Thyroid gland (tissue), 4 donors: ENCODE measurements around the gene TMEM184C. TPM values are rescaled to one million over a fixed set of nuclear protein-coding genes. Genes with fewer than 3 reads are reported as not detected.

Experiments
- DNase-seq, 2 donors: peaks; one replicate each; pipeline ENCODE4 v3.0.0-alpha.2; 2019
- H3K27ac ChIP-seq, 3 donors: fragments of 200-600 bp; sonication (generic); 1 replicate in 2 of 3; 2 replicates in 1 of 3; pipeline ENCODE4 v1.5.1; 2016 to 2019; ENCODE audit warnings: mild to moderate bottlenecking in 1 of 3, moderate library complexity in 1 of 3
- H3K27me3 ChIP-seq: fragments of 200-600 bp; sonication (generic); one replicate; pipeline ENCODE4 v1.5.1; 2019
- H3K36me3 ChIP-seq, 2 donors: fragments of 200-600 bp; sonication (generic); one replicate each; pipeline ENCODE4 v1.5.1; 2016 to 2019
- H3K4me1 ChIP-seq, 2 donors: fragments of 200-600 bp; sonication (generic); one replicate each; pipeline ENCODE4 v1.5.1; 2017 to 2019
- H3K4me3 ChIP-seq, 3 donors: fragments of 200-600 bp; sonication (generic); replicated peaks in 1 of 3; 1 replicate in 2 of 3; 2 replicates in 1 of 3; pipeline ENCODE4 v1.5.1; 2016; ENCODE audit warnings: mild to moderate bottlenecking in 1 of 3
- H3K9me3 ChIP-seq: fragments of 200-600 bp; sonication (generic); one replicate; pipeline ENCODE4 v1.5.1; 2017
- POLR2A ChIP-seq, 2 donors: fragments of 450-650 bp; IDR thresholded peaks; one replicate each; pipeline ENCODE4 v1.6.1; 2017; ENCODE audit warnings: antibody characterized with exemption in 2 of 2, mild to moderate bottlenecking in 2 of 2, moderate library complexity in 1 of 2
- WGBS, 2 donors: methylation state at CpG; one replicate each; pipeline ENCODE4 v1.1.5; 2017; 5-methylcytosine and 5-hydroxymethylcytosine counted together
- intact Hi-C: fragments of 100-400 bp; cut with DNase I; formaldehyde crosslinking; loops from one replicate; pipeline ENCODE4 v1.15.1; 2023
- total RNA-seq, 4 donors: library from RNA; depleted of rRNA; stranded (reverse); fragments of >200 nt; gene quantifications; one replicate each; pipeline ENCODE4 v1.2.3, GENCODE V29; 2016
- TF ChIP-seq, protein P1 (sequence below), 6 experiments: fragments of 200-600 bp in 3 of 6; fragments of 450-650 bp in 3 of 6; sonication (generic) in 3 of 6; IDR thresholded peaks; one replicate each; pipeline ENCODE4 v1.5.1; 2016 to 2019; ENCODE audit warnings: antibody characterized with exemption in 6 of 6, mild to moderate bottlenecking in 2 of 6, inconsistent platforms in 1 of 6, moderate library complexity in 1 of 6

Gene TMEM184C
- total RNA-seq, 4 donors from 2014 or later = 69.6 to 98.5 (median 82.5) TPM

GRCh38 chr4:147714575-147715401, 97.6 kb downstream of the TMEM184C start:
- intact Hi-C loops = no loop called here
- Histone ChIP-seq H3K27ac (no peak overlapping the region), H3K9me3 (no peaks in the 10 kb centered on the region), H3K27me3 (no peaks in the 10 kb centered on the region), H3K4me3 (no peak overlapping the region), H3K4me1 (no peaks in the 10 kb centered on the region), H3K36me3 (no peaks in the 10 kb centered on the region)
- DNase-seq = peak in 1 of 2 donors; percentile 8
- no peak for TF ChIP-seq POLR2A (IDR thresholded peaks at IDR 0.05)
- TF ChIP-seq, protein P1, sequence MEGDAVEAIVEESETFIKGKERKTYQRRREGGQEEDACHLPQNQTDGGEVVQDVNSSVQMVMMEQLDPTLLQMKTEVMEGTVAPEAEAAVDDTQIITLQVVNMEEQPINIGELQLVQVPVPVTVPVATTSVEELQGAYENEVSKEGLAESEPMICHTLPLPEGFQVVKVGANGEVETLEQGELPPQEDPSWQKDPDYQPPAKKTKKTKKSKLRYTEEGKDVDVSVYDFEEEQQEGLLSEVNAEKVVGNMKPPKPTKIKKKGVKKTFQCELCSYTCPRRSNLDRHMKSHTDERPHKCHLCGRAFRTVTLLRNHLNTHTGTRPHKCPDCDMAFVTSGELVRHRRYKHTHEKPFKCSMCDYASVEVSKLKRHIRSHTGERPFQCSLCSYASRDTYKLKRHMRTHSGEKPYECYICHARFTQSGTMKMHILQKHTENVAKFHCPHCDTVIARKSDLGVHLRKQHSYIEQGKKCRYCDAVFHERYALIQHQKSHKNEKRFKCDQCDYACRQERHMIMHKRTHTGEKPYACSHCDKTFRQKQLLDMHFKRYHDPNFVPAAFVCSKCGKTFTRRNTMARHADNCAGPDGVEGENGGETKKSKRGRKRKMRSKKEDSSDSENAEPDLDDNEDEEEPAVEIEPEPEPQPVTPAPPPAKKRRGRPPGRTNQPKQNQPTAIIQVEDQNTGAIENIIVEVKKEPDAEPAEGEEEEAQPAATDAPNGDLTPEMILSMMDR (IDR thresholded peaks at IDR 0.05) = no peak
- WGBS, 2 donors = 93 to 95% methylated on average over 8 of the region's 8 CpGs

GRCh38 chr4:147717878-147718277, 100.7 kb downstream of the TMEM184C start:
- 80 to 88% methylated on average over 1 of the region's 1 CpG for WGBS, 2 donors
- no peak overlapping the region for H3K4me3 ChIP-seq
- no peak overlapping the region for H3K27ac ChIP-seq
- no peak for TF ChIP-seq POLR2A (IDR thresholded peaks at IDR 0.05)
- TF ChIP-seq, protein P1 (IDR thresholded peaks at IDR 0.05) = no peak
- no peak for DNase-seq
- no peaks in the 10 kb centered on the region for H3K36me3 ChIP-seq
- intact Hi-C loops = no loop called here
- H3K4me1 ChIP-seq = no peaks in the 10 kb centered on the region
- H3K9me3 ChIP-seq = no peaks in the 10 kb centered on the region
- H3K27me3 ChIP-seq = no peaks in the 10 kb centered on the region

Other genes starting within 250 kb of the TMEM184C start
- gene EDNRA, start 136.3 kb upstream of the TMEM184C start, total RNA-seq = 1 to 10 TPM; 5.9 to 7.7 (median 6.8) TPM
- 10 to 100 TPM; 22.9 to 28.3 (median 26.2) TPM for gene PRMT9, start 66.8 kb downstream of the TMEM184C start, total RNA-seq
- gene ARHGAP10, start 114.7 kb downstream of the TMEM184C start, total RNA-seq = 10 to 100 TPM; 39.5 to 78.4 (median 42.0) TPM